ENCODE measurements around the gene ARMC9. TPM values are rescaled to one million over a fixed set of nuclear protein-coding genes. Genes with fewer than 3 reads are reported as not detected.

ARMC9 gene
- total RNA-seq, 4 donors from 2014 or later, result 0.20 to 7.2 (median 3.2) TPM

DNA sequence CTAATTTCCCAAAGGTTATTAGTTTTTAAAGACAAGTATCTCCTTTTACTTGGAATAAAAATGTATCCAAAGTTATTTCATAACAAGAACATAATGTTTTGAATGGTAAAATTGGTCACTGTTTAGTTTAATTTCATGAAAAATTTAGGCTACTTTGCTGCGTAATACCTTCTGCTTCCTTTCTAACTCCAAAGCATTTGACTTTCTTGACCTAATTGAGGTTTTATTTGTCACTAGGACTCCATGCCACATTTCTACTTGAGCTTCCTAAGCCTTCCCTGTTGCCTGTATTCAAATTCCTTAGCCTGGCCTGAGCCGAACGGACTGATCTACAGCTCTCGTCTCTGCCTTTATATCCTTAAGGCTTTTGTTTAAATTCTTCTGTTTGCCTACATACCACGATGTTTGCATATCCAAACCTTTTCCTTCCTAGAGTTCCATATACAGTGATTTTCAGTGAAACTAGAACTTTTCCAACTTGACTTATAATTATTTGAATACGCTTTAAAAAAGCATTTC, 25.1 kb downstream of the ARMC9 start:
- TF ChIP-seq, protein P1, sequence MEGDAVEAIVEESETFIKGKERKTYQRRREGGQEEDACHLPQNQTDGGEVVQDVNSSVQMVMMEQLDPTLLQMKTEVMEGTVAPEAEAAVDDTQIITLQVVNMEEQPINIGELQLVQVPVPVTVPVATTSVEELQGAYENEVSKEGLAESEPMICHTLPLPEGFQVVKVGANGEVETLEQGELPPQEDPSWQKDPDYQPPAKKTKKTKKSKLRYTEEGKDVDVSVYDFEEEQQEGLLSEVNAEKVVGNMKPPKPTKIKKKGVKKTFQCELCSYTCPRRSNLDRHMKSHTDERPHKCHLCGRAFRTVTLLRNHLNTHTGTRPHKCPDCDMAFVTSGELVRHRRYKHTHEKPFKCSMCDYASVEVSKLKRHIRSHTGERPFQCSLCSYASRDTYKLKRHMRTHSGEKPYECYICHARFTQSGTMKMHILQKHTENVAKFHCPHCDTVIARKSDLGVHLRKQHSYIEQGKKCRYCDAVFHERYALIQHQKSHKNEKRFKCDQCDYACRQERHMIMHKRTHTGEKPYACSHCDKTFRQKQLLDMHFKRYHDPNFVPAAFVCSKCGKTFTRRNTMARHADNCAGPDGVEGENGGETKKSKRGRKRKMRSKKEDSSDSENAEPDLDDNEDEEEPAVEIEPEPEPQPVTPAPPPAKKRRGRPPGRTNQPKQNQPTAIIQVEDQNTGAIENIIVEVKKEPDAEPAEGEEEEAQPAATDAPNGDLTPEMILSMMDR (IDR thresholded peaks at IDR 0.05 in 4 of 5, conservative IDR thresholded peaks at IDR 0.05 in 1 of 5), result no peak
- TF ChIP-seq POLR2A (IDR thresholded peaks at IDR 0.05), result no peak
- Histone ChIP-seq H3K27me3 (no peaks in the 10 kb centered on the region), H3K9me3 (no peaks in the 10 kb centered on the region), H3K4me3 (no peak overlapping the region), H3K4me1 (peaks cover 3 to 22% of the 10 kb centered on the region in 2 donors), H3K27ac (no peak overlapping the region), H3K36me3 (no peaks in the 10 kb centered on the region)
- in situ Hi-C loops (cut with MboI; ENCODE audit: low sequenced_read_pairs in 4 of 4) (no loop called here), intact Hi-C loops (cut with DNase I; ENCODE audit: low total_unique reads) (no loop called here)
- DNase-seq (no peak), ATAC-seq (no peak)

DNA sequence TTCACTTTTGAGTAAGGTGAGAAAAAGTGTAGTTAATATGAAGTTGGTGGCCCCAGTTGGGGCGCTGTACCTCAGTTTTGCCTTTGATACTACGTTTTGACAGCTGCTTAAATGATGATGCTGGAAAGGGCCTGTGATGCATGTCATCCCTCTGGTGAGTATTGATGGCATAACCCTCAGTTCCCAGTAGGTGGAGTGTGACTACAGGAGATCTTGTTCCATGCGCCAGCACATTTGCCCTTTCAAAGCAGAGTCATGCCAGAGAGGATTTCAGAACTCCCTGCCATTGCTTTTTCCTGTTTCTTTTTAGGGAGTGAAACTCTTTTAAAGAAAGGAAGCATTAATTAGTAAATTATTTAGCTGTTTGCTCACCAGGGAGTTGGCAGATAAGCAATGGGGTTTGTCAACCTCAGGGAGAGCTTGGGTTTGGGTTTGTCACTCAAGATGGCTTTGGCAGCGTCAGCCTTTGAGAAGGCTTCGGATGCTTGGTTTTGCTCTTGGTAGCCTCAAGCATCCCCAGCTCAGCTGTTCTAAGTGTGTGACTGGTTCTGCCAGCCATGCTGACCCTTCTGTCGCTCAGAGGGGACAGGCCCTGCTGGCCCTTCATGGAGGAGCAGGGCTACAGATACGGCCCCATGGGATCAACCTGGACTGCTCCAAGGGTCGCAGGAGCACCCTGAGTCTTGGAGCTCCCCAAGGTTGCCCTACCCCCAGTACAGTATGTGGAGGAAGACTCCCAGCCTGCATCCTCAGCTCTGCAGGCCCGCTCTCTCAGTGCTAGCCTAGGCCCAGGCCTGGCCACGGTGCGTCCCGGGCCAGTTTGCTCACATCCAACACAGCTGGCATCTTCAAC, 29.1 kb downstream of the ARMC9 start:
- ATAC-seq (peak; percentile 97 to 99), DNase-seq (peak; percentile 41 to 54)
- TF ChIP-seq, protein P1 (IDR thresholded peaks at IDR 0.05 in 4 of 5, conservative IDR thresholded peaks at IDR 0.05 in 1 of 5), result peak; percentile 55 to 77 (median 75)
- no peak for TF ChIP-seq POLR2A (IDR thresholded peaks at IDR 0.05)
- Histone ChIP-seq H3K9me3 (no peaks in the 10 kb centered on the region), H3K27me3 (no peaks in the 10 kb centered on the region), H3K27ac (peak overlapping the region; percentile 33 to 71 (median 54)), H3K4me1 (peaks cover 3 to 11% of the 10 kb centered on the region in 2 donors), H3K4me3 (no peak overlapping the region), H3K36me3 (no peaks in the 10 kb centered on the region)
- intact Hi-C loops (cut with DNase I; ENCODE audit: low total_unique reads), result loop anchor here (1.0 to 2.0 kb wide), 2 partner anchors 185 to 225 kb away; no protein-coding TSS in a partner anchor
- in situ Hi-C loops (cut with MboI; ENCODE audit: low sequenced_read_pairs in 4 of 4), result loop anchor here in 3 of 4 donors (5.0 to 25.0 kb wide), 3 partner anchors 185 to 210 kb away; no protein-coding TSS in a partner anchor

DNA sequence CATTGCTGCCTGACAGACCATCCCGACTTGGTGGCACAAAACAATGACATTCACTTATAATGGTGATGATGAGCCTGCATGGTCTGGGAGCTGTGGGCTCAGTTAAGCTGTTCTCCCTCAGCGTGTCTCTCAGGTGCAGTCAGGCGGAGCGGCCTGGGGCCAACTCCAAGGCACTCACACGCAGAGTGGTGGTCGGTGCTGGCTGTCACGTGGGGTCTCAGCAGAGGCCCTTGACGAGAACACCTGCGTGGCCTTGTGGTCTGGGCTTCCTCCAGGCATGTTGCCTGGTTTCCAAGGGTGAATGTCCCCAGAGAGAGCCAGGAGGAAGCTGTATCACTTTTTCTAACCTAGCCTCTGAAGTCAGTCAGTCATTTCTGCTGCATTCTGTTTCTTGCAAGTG, 29.8 kb downstream of the ARMC9 start:
- peaks cover 3 to 6% of the 10 kb centered on the region in 2 donors for H3K4me1 ChIP-seq
- no peak overlapping the region for H3K27ac ChIP-seq
- intact Hi-C loops (cut with DNase I; ENCODE audit: low total_unique reads), result no loop called here

DNA sequence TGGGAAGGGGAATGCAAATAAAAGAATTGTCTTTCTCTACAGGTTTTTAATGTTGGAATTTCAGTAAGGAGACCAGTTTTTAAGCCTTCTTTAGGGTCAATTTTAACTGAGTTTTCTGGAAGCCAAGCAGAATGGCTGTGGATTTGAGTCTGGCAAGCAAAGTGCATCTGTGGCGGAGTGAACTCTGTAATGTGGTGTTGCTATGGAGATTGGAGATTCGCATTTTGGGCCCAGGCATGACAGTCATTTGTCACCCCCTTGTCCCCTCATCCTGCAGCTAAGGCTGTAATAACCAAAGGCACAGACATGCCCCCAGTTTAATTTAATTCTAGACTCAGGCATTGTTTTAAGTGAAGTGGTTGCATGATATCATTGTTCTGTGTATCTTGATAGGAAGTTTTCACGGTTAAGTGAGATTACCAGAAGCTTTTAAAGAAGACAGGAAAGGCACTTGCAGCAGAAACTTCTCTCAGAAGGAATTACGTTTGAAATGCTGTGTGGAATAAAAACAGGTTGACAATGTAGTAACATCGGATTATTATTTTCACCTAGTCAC, 30.6 kb downstream of the ARMC9 start:
- H3K4me1 ChIP-seq, result peaks cover 0 to 3% of the 10 kb centered on the region in 2 donors
- in situ Hi-C loops (cut with MboI; ENCODE audit: low sequenced_read_pairs in 4 of 4) (loop anchor here in 3 of 4 donors (5.0 to 25.0 kb wide), 3 partner anchors 183 to 208 kb away; no protein-coding TSS in a partner anchor), intact Hi-C loops (cut with DNase I; ENCODE audit: low total_unique reads) (no loop called here)
- no peak overlapping the region for H3K4me3 ChIP-seq
- TF ChIP-seq POLR2A (IDR thresholded peaks at IDR 0.05), result no peak
- TF ChIP-seq, protein P1 (IDR thresholded peaks at IDR 0.05 in 4 of 5, conservative IDR thresholded peaks at IDR 0.05 in 1 of 5), result no peak
- H3K36me3 ChIP-seq, result no peaks in the 10 kb centered on the region
- no peaks in the 10 kb centered on the region for H3K27me3 ChIP-seq
- H3K27ac ChIP-seq, result no peak overlapping the region
- no peaks in the 10 kb centered on the region for H3K9me3 ChIP-seq
- no peak for ATAC-seq
- DNase-seq, result no peak

More for the DNA sequence above, 29.8 kb downstream of the ARMC9 start:
- DNase-seq (no peak), ATAC-seq (no peak)
- no peaks in the 10 kb centered on the region for H3K36me3 ChIP-seq
- no peaks in the 10 kb centered on the region for H3K27me3 ChIP-seq
- TF ChIP-seq, protein P1 (IDR thresholded peaks at IDR 0.05 in 4 of 5, conservative IDR thresholded peaks at IDR 0.05 in 1 of 5), result no peak
- no peak for TF ChIP-seq POLR2A (IDR thresholded peaks at IDR 0.05)
- in situ Hi-C loops (cut with MboI; ENCODE audit: low sequenced_read_pairs in 4 of 4), result loop anchor here in 3 of 4 donors (5.0 to 25.0 kb wide), 3 partner anchors 184 to 209 kb away; no protein-coding TSS in a partner anchor
- no peaks in the 10 kb centered on the region for H3K9me3 ChIP-seq
- H3K4me3 ChIP-seq, result no peak overlapping the region

All from gastrocnemius medialis (tissue), 4 donors.